H9 (cell line): ENCODE results near the gene RIMKLA. TPM values are rescaled to one million over a fixed set of nuclear protein-coding genes. Genes with fewer than 3 reads are reported as not detected.

Source experiments
- DNase-seq: peaks from one replicate; pipeline ENCODE4 v3.0.0-alpha.2; 2017
- H2AFZ ChIP-seq: one replicate; pipeline ENCODE4 v1.6.1; 2013; ENCODE audit warnings: mild to moderate bottlenecking, low read length, control low read depth, moderate library complexity
- H2AK5ac ChIP-seq: 2 replicates; pipeline ENCODE4 v1.6.1; 2013; ENCODE audit warnings: low read length, control low read depth, mixed read lengths; ENCODE audit not compliant: insufficient read length
- H2BK120ac ChIP-seq: one replicate; pipeline ENCODE4 v1.6.1; 2013; ENCODE audit warnings: low read depth, mild to moderate bottlenecking, low read length, control low read depth, inconsistent platforms; ENCODE audit not compliant: poor library complexity, severe bottlenecking
- H2BK12ac ChIP-seq: 2 replicates; pipeline ENCODE4 v1.6.1; 2013; ENCODE audit warnings: low read length, control low read depth, mixed read lengths, low read depth; ENCODE audit not compliant: insufficient read length
- H2BK15ac ChIP-seq: 2 replicates; pipeline ENCODE4 v1.6.1; 2013; ENCODE audit warnings: low read depth, low read length, control low read depth
- H2BK20ac ChIP-seq: one replicate; pipeline ENCODE4 v1.6.1; 2013; ENCODE audit warnings: low read depth, mild to moderate bottlenecking, low read length, control low read depth, inconsistent platforms; ENCODE audit not compliant: poor library complexity, severe bottlenecking
- H2BK5ac ChIP-seq: 2 replicates; pipeline ENCODE4 v1.6.1; 2013; ENCODE audit warnings: low read length, control low read depth, mixed read lengths; ENCODE audit not compliant: insufficient read length
- H3K14ac ChIP-seq: 2 replicates; pipeline ENCODE4 v1.6.1; 2013; ENCODE audit warnings: low read length, control low read depth; ENCODE audit not compliant: insufficient read depth
- H3K18ac ChIP-seq: 2 replicates; pipeline ENCODE4 v1.6.1; 2013; ENCODE audit warnings: low read depth, mild to moderate bottlenecking, mixed read lengths, low read length, control low read depth; ENCODE audit not compliant: insufficient read length
- H3K23ac ChIP-seq: 2 replicates; pipeline ENCODE4 v1.6.1; 2013; ENCODE audit warnings: low read length, control low read depth, mixed read lengths, low read depth; ENCODE audit not compliant: insufficient read length
- H3K23me2 ChIP-seq: 2 replicates; pipeline ENCODE4 v1.6.1; 2013; ENCODE audit warnings: low read depth, mild to moderate bottlenecking, mixed read lengths, low read length, control low read depth; ENCODE audit not compliant: insufficient read length, poor library complexity, severe bottlenecking
- H3K27ac ChIP-seq: 2 replicates; pipeline ENCODE4 v1.5.1; 2013; ENCODE audit warnings: low read length, control low read depth, mixed read lengths, low read depth; ENCODE audit not compliant: insufficient read length
- H3K27me3 ChIP-seq: 2 replicates; pipeline ENCODE4 v1.6.1; 2013; ENCODE audit warnings: low read length, control low read depth, inconsistent platforms; ENCODE audit not compliant: insufficient read depth
- H3K4ac ChIP-seq: 2 replicates; pipeline ENCODE4 v1.6.1; 2013; ENCODE audit warnings: low read depth, mild to moderate bottlenecking, control low read depth, inconsistent platforms, low read length, moderate library complexity
- H3K4me1 ChIP-seq: 2 replicates; pipeline ENCODE4 v1.6.1; 2013; ENCODE audit warnings: low read length, control low read depth, inconsistent platforms; ENCODE audit not compliant: insufficient read depth
- H3K4me2 ChIP-seq: 2 replicates; pipeline ENCODE4 v1.6.1; 2013; ENCODE audit warnings: low read length, control low read depth, mixed read lengths; ENCODE audit not compliant: insufficient read length, insufficient read depth
- H3K56ac ChIP-seq: 2 replicates; pipeline ENCODE4 v1.6.1; 2013; ENCODE audit warnings: low read depth, mild to moderate bottlenecking, mixed read lengths, low read length, control low read depth; ENCODE audit not compliant: insufficient read length
- H3K79me1 ChIP-seq: 2 replicates; pipeline ENCODE4 v1.6.1; 2013; ENCODE audit warnings: low read depth, mild to moderate bottlenecking, moderate library complexity, low read length, control low read depth, inconsistent platforms; ENCODE audit not compliant: insufficient read depth, poor library complexity, severe bottlenecking
- H3K79me2 ChIP-seq: 2 replicates; pipeline ENCODE4 v1.6.1; 2013; ENCODE audit warnings: low read length, control low read depth, inconsistent platforms; ENCODE audit not compliant: insufficient read depth
- H3K9ac ChIP-seq: 2 replicates; pipeline ENCODE4 v1.6.1; 2013; ENCODE audit warnings: low read length, control low read depth, mixed read lengths; ENCODE audit not compliant: insufficient read length; ENCODE audit errors: extremely low read depth
- H3K9me3 ChIP-seq: one replicate; pipeline ENCODE4 v1.6.1; 2013; ENCODE audit warnings: low read depth, low read length, inconsistent platforms; ENCODE audit not compliant: control insufficient read depth
- H3T11ph ChIP-seq: one replicate; pipeline ENCODE4 v1.6.1; 2013; ENCODE audit warnings: mild to moderate bottlenecking, low read length, control low read depth, inconsistent platforms
- H4K20me1 ChIP-seq: one replicate; pipeline ENCODE4 v1.6.1; 2013; ENCODE audit not compliant: control insufficient read depth, insufficient read length, insufficient read depth
- H4K5ac ChIP-seq: 2 replicates; pipeline ENCODE4 v1.6.1; 2013; ENCODE audit warnings: low read depth, mild to moderate bottlenecking, mixed read lengths, low read length, control low read depth; ENCODE audit not compliant: insufficient read length
- H4K8ac ChIP-seq: replicated peaks from 2 replicates; pipeline ENCODE4 v1.6.1; 2013; ENCODE audit warnings: low read length, control low read depth, mixed read lengths, low read depth; ENCODE audit not compliant: insufficient read length
- H4K91ac ChIP-seq: 2 replicates; pipeline ENCODE4 v1.6.1; 2013; ENCODE audit warnings: low read depth, mild to moderate bottlenecking, moderate library complexity, mixed read lengths, low read length, control low read depth; ENCODE audit not compliant: insufficient read length
- H3K27ac Mint-ChIP-seq, 3 experiments: 2 replicates in 2 of 3; 3 replicates in 1 of 3; pipeline ENCODE4 v1.8.0; 2020 to 2021; ENCODE audit warnings: mixed read lengths in 3 of 3, mild to moderate bottlenecking in 1 of 3, moderate library complexity in 1 of 3
- H3K27me3 Mint-ChIP-seq: 2 replicates; pipeline ENCODE4 v1.8.0; 2021; ENCODE audit warnings: low read depth, mild to moderate bottlenecking, moderate library complexity, mixed read lengths
- H3K36me3 Mint-ChIP-seq, 3 experiments: 2 replicates in 2 of 3; 3 replicates in 1 of 3; pipeline ENCODE4 v1.8.0; 2020 to 2021; ENCODE audit warnings: low read depth in 3 of 3, mixed read lengths in 3 of 3; ENCODE audit not compliant: insufficient read depth in 1 of 3
- H3K4me1 Mint-ChIP-seq, 2 experiments: 2 replicates each; pipeline ENCODE4 v1.8.0; 2020; ENCODE audit warnings: mixed read lengths in 2 of 2
- H3K4me3 Mint-ChIP-seq, 2 experiments: 2 replicates in 1 of 2; 3 replicates in 1 of 2; pipeline ENCODE4 v1.8.0; 2020 to 2021; ENCODE audit warnings: mild to moderate bottlenecking in 2 of 2, mixed read lengths in 2 of 2, moderate library complexity in 1 of 2
- H3K9me3 Mint-ChIP-seq, 2 experiments: 2 replicates in 1 of 2; 3 replicates in 1 of 2; pipeline ENCODE4 v1.8.0; 2020; ENCODE audit warnings: mild to moderate bottlenecking in 2 of 2, mixed read lengths in 2 of 2, moderate library complexity in 1 of 2
- CTCF ChIP-seq: fragments of 200-600 bp; sonication (generic); conservative IDR thresholded peaks from 3 replicates; pipeline ENCODE4 v1.8.0; 2021; ENCODE audit warnings: antibody characterized with exemption, mild to moderate bottlenecking
- WGBS: extraction: QIAGEN DNeasy Blood & Tissue Kit; methylation state at CpG from one replicate; pipeline ENCODE4 v1.1.7; 2013; ENCODE audit warnings: missing lambda C conversion rate, low lambda C conversion rate, mixed read lengths; ENCODE audit not compliant: insufficient read length; ENCODE audit errors: extremely low coverage; 5-methylcytosine and 5-hydroxymethylcytosine counted together
- total RNA-seq: library from RNA; stranded (reverse); gene quantifications from 2 replicates; pipeline ENCODE4 v1.2.1, GENCODE V29; 2021

RIMKLA gene
- total RNA-seq, 1 experiment from 2014 or later, result 4.7 TPM

DNA sequence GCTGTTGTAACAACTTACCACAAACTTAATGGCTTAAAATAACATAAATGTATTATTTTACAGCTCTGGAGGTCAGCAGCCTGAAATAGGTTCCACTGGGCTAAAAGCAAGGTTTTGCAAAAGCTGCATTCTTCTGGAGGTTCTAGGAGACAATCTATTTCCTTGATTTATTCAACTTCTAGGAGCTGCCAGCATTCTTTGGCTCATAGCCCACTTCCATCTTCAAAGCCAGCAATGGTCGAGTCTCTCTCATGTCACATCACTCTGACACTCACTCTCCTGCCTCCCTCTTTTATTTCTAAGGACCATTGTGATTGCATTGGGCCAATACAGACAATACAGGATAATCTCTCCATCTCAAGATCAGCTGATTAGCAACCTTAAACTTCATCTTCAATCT, 30.5 kb upstream of the RIMKLA start:
- no peak for DNase-seq
- Histone ChIP-seq H3K23me2 (no peaks in the 10 kb centered on the region), H4K5ac (no peak overlapping the region), H3K9ac (no peak overlapping the region), H3K79me2 (no peaks in the 10 kb centered on the region), H3K56ac (no peak overlapping the region), H2BK20ac (no peak overlapping the region), H4K91ac (no peak overlapping the region), H3K4me2 (no peak overlapping the region), H2BK120ac (no peak overlapping the region), H2AFZ (no peak overlapping the region), H3K9me3 (no peaks in the 10 kb centered on the region), H3K14ac (no peak overlapping the region), H3T11ph (no peak overlapping the region), H3K27ac (no peak overlapping the region), H2BK15ac (no peak overlapping the region), H4K20me1 (no peaks in the 10 kb centered on the region), H2AK5ac (no peak overlapping the region), H4K8ac (no peak overlapping the region), H3K4ac (no peak overlapping the region), H3K27me3 (no peaks in the 10 kb centered on the region; the same call in 1 of the 2 replicates), H3K23ac (no peak overlapping the region), H3K18ac (no peak overlapping the region), H2BK12ac (no peak overlapping the region), H3K4me1 (no peaks in the 10 kb centered on the region), H3K79me1 (no peaks in the 10 kb centered on the region), H2BK5ac (no peak overlapping the region)
- whole genome bisulfite sequencing, result no CpG with 5 or more reads among the region's 1 CpG
- Mint-ChIP-seq H3K27ac (no peak overlapping the region), H3K4me1 (no peaks in the 10 kb centered on the region), H3K9me3 (no peaks in the 10 kb centered on the region), H3K4me3 (no peak overlapping the region), H3K36me3 (no peaks in the 10 kb centered on the region), H3K27me3 (peaks cover 20% of the 10 kb centered on the region)
- no peak for TF ChIP-seq CTCF
